ENCODE data around the gene ARPP19.

DNA sequence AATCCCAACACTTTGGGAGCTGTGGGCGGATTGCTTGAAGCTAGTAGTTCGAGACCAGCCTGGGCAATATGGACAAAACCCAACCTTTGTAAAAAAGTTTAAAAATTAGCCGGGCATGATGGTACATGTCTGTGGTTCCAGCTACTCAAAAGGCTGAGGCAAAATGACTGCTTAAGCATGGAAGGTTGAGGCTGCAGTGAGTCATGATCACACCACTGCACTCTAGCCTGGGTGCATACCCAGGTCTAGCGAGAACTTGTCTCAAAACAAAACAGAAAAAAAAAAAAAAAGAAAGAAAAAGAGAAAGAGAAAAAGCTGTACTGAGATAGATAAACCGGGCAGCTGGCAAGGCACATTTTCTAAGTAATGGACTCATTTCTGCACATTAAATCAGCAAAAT lies 10.6 kb downstream of the ARPP19 start:
- TF ChIP-seq, protein P1, sequence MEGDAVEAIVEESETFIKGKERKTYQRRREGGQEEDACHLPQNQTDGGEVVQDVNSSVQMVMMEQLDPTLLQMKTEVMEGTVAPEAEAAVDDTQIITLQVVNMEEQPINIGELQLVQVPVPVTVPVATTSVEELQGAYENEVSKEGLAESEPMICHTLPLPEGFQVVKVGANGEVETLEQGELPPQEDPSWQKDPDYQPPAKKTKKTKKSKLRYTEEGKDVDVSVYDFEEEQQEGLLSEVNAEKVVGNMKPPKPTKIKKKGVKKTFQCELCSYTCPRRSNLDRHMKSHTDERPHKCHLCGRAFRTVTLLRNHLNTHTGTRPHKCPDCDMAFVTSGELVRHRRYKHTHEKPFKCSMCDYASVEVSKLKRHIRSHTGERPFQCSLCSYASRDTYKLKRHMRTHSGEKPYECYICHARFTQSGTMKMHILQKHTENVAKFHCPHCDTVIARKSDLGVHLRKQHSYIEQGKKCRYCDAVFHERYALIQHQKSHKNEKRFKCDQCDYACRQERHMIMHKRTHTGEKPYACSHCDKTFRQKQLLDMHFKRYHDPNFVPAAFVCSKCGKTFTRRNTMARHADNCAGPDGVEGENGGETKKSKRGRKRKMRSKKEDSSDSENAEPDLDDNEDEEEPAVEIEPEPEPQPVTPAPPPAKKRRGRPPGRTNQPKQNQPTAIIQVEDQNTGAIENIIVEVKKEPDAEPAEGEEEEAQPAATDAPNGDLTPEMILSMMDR (IDR thresholded peaks at IDR 0.05; ENCODE audit: poor library complexity): no peak
- TF ChIP-seq EZH2 (IDR thresholded peaks at IDR 0.05; ENCODE audit: borderline replicate concordance): no peak
- TF ChIP-seq EZH2phosphoT487 (IDR thresholded peaks at IDR 0.05; ENCODE audit: low read depth, severe bottlenecking, unreplicated experiment): no peak

Data from hepatocyte (in vitro differentiated cells).